HepG2 (cell line): Measurements from ENCODE around the gene MAN2C1. TPM values are rescaled to one million over a fixed set of nuclear protein-coding genes. Genes with fewer than 3 reads are reported as not detected.

Source experiments
- ATM ChIP-seq: fragments of 450-650 bp; IDR thresholded peaks from 2 replicates; pipeline ENCODE4 v1.7.1; 2017; ENCODE audit warnings: mild to moderate bottlenecking, borderline replicate concordance
- BRD4 ChIP-seq: sonication (generic); formaldehyde crosslinking; IDR thresholded peaks from 2 replicates; pipeline ENCODE4 v1.4.0; 2020; ENCODE audit warnings: missing genetic modification reagents
- CREB1 ChIP-seq, 2 experiments: fragments of 450-650 bp in 1 of 2; IDR thresholded peaks; 2 replicates each; pipeline ENCODE4 v1.6.1; 2016 to 2017; ENCODE audit warnings: control low read depth in 1 of 2, mild to moderate bottlenecking in 1 of 2, missing compliant biosample characterization in 1 of 2, missing genetic modification characterization in 1 of 2
- ERF ChIP-seq: IDR thresholded peaks from 2 replicates; pipeline ENCODE4 v1.6.1; 2018; ENCODE audit warnings: missing biosample characterization, missing genetic modification reagents
- FIP1L1 ChIP-seq: fragments of 200-400 bp; formaldehyde crosslinking; IDR thresholded peaks from 2 replicates; pipeline ENCODE4 v1.6.1; 2018; ENCODE audit warnings: low read depth, mild to moderate bottlenecking, low read length, moderate library complexity, borderline replicate concordance; ENCODE audit not compliant: insufficient read depth
- HOXA3 ChIP-seq: sonication (generic); formaldehyde crosslinking; IDR thresholded peaks from 2 replicates; pipeline ENCODE4 v1.5.0; 2020; ENCODE audit warnings: missing genetic modification reagents
- KDM4B ChIP-seq: sonication (generic); formaldehyde crosslinking; IDR thresholded peaks from 2 replicates; pipeline ENCODE4 v1.4.0; 2020; ENCODE audit warnings: missing genetic modification reagents
- KLF9 ChIP-seq: IDR thresholded peaks from 2 replicates; pipeline ENCODE4 v1.6.1; 2016; ENCODE audit warnings: low read depth
- RCOR2 ChIP-seq: IDR thresholded peaks from 2 replicates; pipeline ENCODE4 v1.6.1; 2016; ENCODE audit warnings: missing biosample characterization, missing genetic modification reagents
- SRSF1 ChIP-seq: fragments of 200-400 bp; formaldehyde crosslinking; optimal IDR thresholded peaks from 2 replicates; pipeline ENCODE3; 2017; ENCODE audit warnings: mild to moderate bottlenecking, low read depth, low read length, moderate library complexity
- ZNF674 ChIP-seq: sonication (generic); formaldehyde crosslinking; IDR thresholded peaks from 2 replicates; pipeline ENCODE4 v1.5.0; 2020; ENCODE audit warnings: low read depth, mild to moderate bottlenecking, missing genetic modification reagents
- ZNF878 ChIP-seq: sonication (generic); formaldehyde crosslinking; IDR thresholded peaks from 2 replicates; pipeline ENCODE4 v1.8.1; 2023; ENCODE audit warnings: mild to moderate bottlenecking, missing genetic modification reagents, moderate library complexity
- polyA plus RNA-seq, 8 experiments: library from polyadenylated mRNA; depleted of rRNA in 3 of 8; stranded (reverse) in 7 of 8; unstranded in 1 of 8; fragments of >200 nt; fragmentation: Illumina TruSeq in 4 of 8; extraction: Trizol in 4 of 8; gene quantifications; 2 replicates each; pipeline versions ENCODE4 v1.2.1 to v1.2.3, GENCODE V29; 2011 to 2016; ENCODE audit warnings: low read depth in 4 of 8, missing spikeins in 1 of 8, mixed read lengths in 1 of 8; ENCODE audit not compliant: insufficient read depth in 1 of 8
- total RNA-seq, 5 experiments: library from RNA; depleted of rRNA; stranded (reverse); fragments of >200 nt; fragmentation: Illumina TruSeq; extraction: Trizol; gene quantifications; 2 replicates each; pipeline ENCODE4 v1.2.3, GENCODE V29; 2016; ENCODE audit warnings: low read depth in 1 of 5
- TF ChIP-seq, protein P1 (sequence below): sonication (generic); formaldehyde crosslinking; IDR thresholded peaks from 2 replicates; pipeline ENCODE4 v1.4.0; 2020; ENCODE audit warnings: missing genetic modification reagents
- TF ChIP-seq, protein P2 (sequence below): sonication (generic); formaldehyde crosslinking; IDR thresholded peaks from 2 replicates; pipeline ENCODE4 v1.4.0; 2020; ENCODE audit warnings: mild to moderate bottlenecking, missing genetic modification reagents, borderline replicate concordance
- TF ChIP-seq, protein P3 (sequence below): sonication (generic); formaldehyde crosslinking; IDR thresholded peaks from 2 replicates; pipeline ENCODE4 v1.5.0; 2020; ENCODE audit warnings: missing genetic modification reagents

MAN2C1 gene
- total and polyA plus RNA-seq, 2 of the 13 experiments (the other 11 are each of a cell fraction or from before 2014, with no cell fraction given) = 62.6 to 71.0 TPM

- TF ChIP-seq, protein P1, sequence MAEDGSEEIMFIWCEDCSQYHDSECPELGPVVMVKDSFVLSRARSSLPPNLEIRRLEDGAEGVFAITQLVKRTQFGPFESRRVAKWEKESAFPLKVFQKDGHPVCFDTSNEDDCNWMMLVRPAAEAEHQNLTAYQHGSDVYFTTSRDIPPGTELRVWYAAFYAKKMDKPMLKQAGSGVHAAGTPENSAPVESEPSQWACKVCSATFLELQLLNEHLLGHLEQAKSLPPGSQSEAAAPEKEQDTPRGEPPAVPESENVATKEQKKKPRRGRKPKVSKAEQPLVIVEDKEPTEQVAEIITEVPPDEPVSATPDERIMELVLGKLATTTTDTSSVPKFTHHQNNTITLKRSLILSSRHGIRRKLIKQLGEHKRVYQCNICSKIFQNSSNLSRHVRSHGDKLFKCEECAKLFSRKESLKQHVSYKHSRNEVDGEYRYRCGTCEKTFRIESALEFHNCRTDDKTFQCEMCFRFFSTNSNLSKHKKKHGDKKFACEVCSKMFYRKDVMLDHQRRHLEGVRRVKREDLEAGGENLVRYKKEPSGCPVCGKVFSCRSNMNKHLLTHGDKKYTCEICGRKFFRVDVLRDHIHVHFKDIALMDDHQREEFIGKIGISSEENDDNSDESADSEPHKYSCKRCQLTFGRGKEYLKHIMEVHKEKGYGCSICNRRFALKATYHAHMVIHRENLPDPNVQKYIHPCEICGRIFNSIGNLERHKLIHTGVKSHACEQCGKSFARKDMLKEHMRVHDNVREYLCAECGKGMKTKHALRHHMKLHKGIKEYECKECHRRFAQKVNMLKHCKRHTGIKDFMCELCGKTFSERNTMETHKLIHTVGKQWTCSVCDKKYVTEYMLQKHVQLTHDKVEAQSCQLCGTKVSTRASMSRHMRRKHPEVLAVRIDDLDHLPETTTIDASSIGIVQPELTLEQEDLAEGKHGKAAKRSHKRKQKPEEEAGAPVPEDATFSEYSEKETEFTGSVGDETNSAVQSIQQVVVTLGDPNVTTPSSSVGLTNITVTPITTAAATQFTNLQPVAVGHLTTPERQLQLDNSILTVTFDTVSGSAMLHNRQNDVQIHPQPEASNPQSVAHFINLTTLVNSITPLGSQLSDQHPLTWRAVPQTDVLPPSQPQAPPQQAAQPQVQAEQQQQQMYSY (CRISPR knock-in tag) = no peak
- no peak for TF ChIP-seq ZNF674
- no peak; the same call in 1 of the 2 replicates for TF ChIP-seq RCOR2 (CRISPR knock-in tag)
- TF ChIP-seq, protein P2, sequence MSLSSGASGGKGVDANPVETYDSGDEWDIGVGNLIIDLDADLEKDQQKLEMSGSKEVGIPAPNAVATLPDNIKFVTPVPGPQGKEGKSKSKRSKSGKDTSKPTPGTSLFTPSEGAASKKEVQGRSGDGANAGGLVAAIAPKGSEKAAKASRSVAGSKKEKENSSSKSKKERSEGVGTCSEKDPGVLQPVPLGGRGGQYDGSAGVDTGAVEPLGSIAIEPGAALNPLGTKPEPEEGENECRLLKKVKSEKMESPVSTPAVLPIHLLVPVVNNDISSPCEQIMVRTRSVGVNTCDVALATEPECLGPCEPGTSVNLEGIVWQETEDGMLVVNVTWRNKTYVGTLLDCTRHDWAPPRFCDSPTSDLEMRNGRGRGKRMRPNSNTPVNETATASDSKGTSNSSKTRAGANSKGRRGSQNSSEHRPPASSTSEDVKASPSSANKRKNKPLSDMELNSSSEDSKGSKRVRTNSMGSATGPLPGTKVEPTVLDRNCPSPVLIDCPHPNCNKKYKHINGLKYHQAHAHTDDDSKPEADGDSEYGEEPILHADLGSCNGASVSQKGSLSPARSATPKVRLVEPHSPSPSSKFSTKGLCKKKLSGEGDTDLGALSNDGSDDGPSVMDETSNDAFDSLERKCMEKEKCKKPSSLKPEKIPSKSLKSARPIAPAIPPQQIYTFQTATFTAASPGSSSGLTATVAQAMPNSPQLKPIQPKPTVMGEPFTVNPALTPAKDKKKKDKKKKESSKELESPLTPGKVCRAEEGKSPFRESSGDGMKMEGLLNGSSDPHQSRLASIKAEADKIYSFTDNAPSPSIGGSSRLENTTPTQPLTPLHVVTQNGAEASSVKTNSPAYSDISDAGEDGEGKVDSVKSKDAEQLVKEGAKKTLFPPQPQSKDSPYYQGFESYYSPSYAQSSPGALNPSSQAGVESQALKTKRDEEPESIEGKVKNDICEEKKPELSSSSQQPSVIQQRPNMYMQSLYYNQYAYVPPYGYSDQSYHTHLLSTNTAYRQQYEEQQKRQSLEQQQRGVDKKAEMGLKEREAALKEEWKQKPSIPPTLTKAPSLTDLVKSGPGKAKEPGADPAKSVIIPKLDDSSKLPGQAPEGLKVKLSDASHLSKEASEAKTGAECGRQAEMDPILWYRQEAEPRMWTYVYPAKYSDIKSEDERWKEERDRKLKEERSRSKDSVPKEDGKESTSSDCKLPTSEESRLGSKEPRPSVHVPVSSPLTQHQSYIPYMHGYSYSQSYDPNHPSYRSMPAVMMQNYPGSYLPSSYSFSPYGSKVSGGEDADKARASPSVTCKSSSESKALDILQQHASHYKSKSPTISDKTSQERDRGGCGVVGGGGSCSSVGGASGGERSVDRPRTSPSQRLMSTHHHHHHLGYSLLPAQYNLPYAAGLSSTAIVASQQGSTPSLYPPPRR (CRISPR knock-in tag) = no peak
- TF ChIP-seq FIP1L1 = no peak
- TF ChIP-seq ZNF878 (CRISPR knock-in tag) = no peak
- TF ChIP-seq ATM = no peak
- peak; percentile 89 for TF ChIP-seq HOXA3 (CRISPR knock-in tag)
- TF ChIP-seq KDM4B (CRISPR knock-in tag) = peak; percentile 56; the same call in 1 of the 2 replicates
- TF ChIP-seq BRD4 (CRISPR knock-in tag) = peak; percentile 66
- TF ChIP-seq CREB1 (IDR thresholded peaks at IDR 0.05) = no peak
- peak; percentile 55; the same call in 1 of the 2 replicates for TF ChIP-seq CREB1 (CRISPR knock-in tag; IDR thresholded peaks at IDR 0.05)
- 0 out of 2 replicates have a peak, but pooled peaks have one; percentile 23 for TF ChIP-seq KLF9
- no peak for TF ChIP-seq SRSF1
- peak; percentile 73; the same call in 1 of the 2 replicates for TF ChIP-seq ERF
- TF ChIP-seq, protein P3, sequence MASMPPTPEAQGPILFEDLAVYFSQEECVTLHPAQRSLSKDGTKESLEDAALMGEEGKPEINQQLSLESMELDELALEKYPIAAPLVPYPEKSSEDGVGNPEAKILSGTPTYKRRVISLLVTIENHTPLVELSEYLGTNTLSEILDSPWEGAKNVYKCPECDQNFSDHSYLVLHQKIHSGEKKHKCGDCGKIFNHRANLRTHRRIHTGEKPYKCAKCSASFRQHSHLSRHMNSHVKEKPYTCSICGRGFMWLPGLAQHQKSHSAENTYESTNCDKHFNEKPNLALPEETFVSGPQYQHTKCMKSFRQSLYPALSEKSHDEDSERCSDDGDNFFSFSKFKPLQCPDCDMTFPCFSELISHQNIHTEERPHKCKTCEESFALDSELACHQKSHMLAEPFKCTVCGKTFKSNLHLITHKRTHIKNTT (CRISPR knock-in tag) = no peak
These were observed 32.6 kb downstream of the MAN2C1 start, which contains the start of gene COMMD4 (continued) for GRCh38 chr15:75335705-75336355.
